GM19372 (cell line): ENCODE measurements around the gene LNX1.
"Not testable (repeated sequence)": the region's sequence is repeated elsewhere in the genome, so short reads cannot be mapped to it uniquely, and the experiment has no call there.

Source experiments
- ATAC-seq: cut with Tn5 transposase; IDR thresholded peaks from one replicate; pipeline ENCODE4 v1.9.1; 2021; ENCODE audit warnings: mild to moderate bottlenecking, low read depth, moderate library complexity; ENCODE audit not compliant: unreplicated experiment

Gene LNX1

DNA sequence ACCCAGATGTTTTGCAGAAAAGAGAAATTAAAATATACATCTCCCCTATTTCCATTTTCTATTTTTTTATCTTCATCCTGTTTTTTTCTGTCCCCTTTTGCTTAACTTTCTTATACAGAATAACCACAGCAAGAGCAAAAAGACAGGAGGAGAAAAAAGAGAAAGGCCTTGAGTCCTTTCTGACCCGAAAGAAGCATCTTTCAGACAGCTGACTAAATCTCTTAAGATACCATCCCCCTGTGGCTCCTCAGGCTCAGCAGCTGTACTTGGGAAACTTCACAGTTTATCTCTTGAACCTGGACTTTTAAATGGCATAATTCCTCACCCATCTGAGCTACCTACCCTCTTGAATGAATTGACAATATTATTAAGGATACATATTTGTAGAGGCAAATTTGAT is 113.7 kb downstream of the LNX1 start:
- ATAC-seq, result no peak

DNA sequence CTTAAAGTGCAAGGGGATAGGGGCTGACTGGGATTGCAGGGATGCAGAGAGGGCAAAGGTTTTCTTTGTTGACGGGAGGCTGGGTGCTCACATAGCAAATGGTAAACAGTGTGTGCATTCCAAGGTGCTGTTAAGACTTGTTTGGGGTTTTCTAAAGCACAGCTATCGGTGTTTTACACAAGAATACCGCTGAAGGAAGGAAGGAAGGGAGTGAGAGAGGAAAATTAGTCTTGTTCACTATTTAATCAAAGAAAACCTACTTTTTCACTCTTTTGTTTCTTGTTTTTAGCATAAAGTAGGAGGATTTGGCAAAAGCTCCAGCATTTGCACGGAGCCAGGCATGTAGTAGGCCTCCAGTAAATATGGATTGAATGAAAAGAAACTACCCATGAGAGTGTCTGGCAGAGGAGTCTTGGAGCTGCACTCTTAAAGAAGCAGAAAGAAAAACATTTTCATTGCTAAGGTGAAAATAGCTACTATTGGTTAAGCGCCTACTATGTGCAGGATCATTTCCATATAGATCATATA is 114.2 kb downstream of the LNX1 start:
- ATAC-seq, result no peak

DNA sequence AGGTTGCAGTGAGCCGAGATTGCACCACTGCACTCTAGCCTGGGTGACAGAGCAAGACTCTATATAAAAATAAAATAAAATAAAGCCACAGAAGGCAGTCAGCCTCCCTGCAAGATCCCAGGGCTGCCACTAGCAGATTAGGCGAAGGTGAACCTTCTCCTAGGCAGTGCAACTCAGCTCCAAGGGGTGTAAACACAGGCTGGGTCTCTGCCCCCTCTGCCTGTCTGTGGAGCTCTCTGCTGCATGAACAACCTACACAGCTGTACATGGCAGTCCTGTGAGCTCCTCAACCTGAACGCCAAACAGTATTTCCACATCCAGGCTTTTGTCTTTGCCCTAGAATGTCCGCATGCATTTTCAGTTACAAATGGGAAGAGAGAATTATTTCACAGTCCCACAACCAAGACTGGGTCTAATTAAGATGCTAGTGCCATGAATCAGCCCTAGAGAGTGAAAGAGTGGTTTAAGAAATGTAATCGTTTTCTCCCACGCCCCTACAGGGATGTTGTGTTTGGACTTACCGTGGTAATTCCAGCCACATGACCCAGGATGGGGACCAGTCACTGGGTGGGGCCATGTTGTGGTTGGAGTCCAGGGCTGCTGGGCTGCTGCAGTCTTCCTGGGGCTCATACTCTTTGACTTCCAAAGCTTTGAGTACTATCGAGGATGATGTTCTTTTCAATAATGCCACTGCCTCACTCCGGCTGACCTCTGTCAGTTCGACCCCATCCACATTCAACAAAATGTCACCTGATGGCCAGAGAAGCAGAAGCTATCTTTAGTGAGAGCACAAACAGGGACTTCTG is 114.9 kb downstream of the LNX1 start:
- no peak for ATAC-seq

DNA sequence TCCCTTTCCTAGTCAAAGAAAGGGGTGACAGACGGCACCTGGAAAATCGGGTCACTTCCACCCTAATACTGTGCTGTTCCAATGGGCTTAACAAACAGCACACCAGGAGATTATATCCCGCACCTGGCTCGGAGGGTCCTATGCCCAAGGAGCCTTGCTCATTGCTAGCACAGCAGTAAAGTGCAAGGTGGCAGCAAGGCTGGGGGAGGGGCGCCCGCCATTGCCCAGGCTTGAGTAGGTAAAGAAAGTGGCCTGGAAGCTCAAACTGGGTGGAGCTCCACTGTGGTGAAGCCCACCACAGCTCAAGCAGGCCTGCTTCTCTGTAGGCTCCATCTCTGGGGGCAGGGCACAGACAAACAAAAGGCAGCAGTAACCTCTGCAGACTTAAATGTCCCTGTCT is 124.7 kb downstream of the LNX1 start:
- ATAC-seq, result not testable (repeated sequence)

DNA sequence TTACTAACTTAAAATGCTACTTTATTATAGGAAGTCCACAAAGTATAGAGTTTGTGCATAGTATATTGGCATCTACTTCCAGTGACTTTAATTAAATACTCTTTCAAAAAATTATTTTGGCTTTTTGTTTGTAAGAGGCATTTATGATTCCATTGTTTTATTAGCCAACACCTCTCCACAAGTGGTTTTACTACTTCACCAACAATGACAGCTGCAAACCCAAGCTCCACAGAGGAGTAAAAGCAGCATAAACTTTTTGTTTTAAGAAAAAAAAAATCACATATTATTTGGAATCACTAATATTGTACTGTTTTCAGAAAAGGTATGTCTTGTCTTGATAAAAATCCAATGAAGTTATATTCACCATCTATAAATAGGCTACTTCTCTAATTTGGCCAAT is 125.4 kb downstream of the LNX1 start:
- no peak for ATAC-seq

DNA sequence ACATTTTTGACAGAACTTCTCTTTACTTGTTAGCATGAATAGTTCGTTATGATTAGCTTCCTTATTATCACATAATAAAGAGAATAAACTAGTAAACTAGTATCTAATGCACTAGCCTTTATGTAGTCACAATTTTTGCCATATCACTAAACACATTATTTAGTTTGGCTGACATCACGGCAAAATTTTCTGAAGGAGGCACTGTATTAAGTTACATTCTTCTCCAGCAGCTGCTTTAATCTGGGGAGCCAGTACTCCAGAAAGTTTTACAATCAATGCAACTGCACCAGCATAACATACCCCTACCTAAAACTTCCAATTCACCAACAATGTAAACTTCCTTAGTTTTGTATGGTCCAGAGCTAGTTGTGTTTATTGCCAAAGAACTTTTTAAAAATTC is 126.0 kb downstream of the LNX1 start:
- ATAC-seq, result no peak

DNA sequence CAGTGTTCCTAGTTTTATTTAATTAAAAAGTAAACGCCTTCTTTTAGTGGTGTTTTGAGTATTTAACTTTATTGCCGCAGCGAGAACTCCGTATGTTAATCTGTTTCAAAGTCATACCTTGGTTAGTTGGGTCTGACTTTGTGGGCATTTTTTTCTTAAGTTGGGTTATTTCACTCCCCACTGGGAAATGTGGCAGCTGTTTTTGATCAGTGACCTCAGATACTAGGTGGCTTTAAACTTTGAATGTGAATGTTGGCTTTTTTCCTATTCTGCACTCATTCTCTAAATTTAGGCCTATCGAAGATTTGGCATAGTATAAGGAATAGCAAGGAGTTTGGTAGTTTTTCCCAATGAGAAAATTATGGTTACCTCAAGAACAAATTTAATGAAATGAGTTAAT is 127.9 kb downstream of the LNX1 start:
- ATAC-seq, result no peak

DNA sequence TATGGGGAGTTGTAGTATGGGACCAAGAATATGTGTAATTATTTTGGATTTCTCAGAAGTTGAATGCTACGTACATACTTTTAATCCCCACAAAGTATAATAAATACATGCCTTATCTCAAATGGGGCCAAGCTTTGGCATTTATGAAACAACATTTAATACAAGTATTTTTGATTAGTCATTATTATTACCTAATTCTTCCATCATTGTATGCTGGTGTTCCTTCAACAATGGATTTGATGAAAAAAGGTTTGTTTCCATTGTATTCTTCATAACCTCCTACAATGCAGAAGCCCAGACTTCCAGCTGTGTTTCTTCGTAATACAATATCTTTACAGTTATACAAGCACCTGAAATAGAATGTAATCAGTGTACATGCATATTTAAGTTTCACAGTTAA is 130.0 kb downstream of the LNX1 start:
- ATAC-seq, result no peak

DNA sequence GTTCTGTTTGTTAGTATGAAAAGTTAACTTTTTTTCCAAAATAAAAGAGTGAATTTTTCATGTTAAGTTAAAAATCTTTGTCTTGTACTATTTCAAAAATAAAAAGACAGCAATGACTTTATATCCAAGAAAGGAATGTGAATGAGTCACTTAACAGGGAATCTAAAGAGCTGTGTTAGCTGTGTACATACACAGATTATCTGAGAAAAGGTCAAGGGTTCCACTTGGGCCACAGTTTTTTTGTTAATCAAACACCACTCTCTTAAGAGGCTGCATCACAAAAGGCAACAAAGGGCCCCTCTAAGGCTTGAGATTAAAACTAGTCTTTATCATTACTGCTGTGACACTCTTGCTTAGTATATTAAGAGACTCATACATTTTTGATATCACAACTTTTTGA is 131.7 kb downstream of the LNX1 start:
- no peak for ATAC-seq

DNA sequence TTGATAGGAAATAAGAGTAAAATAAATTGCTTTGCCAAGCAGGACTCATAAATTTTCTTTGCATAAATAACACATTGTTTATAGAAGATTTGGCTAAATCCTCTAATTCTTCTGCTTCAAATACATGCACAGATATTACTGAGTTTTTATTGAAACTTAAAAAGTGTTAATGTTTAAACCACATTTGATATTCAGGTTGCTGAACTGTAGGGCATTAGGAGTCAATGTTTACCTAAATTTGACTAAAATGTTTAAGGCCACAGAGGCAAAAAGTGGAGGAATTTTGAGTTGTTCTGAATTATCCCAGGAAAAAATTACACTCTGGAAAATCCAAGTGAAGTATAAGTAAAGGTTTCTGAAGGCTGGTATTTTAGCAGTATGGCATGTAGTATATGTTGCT is 135.1 kb downstream of the LNX1 start:
- ATAC-seq, result no peak

DNA sequence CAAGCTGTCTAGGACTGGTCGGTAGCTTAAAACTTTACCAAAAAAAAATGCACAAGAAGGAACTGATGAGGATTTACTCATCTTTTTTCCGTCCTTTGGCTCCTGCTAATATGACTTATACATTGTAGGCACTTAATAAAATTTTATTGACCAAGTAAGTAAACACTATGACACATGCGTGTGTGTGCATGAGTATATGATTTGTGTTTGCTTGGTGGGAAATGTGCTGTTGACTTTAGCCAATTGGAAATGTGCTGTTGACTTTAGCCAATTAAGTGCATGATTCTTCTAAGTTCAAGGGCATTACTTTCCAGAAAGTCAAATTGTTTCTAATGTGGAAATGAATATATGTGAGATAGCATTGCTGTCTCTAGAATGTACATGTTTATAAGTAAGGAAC is 135.5 kb downstream of the LNX1 start:
- no peak for ATAC-seq

DNA sequence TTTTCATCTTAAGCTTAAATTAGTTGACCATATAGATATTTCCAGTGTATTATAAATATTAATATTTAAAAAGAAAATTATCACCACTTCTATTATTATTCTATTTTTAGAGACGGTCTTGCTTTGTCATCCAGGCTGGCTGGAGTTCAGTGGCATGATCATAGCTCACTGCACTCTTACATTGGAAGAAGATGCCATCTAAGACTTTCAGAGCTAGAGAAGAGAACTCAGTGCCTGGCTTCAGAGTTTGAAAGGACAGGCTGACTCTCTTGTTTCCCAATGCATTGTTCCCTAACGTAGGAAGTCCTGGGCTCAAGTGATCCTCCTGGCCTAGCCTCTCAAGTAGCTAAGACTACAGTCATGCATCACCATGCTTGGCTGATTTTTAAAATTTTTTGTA is 137.9 kb downstream of the LNX1 start:
- no peak for ATAC-seq

DNA sequence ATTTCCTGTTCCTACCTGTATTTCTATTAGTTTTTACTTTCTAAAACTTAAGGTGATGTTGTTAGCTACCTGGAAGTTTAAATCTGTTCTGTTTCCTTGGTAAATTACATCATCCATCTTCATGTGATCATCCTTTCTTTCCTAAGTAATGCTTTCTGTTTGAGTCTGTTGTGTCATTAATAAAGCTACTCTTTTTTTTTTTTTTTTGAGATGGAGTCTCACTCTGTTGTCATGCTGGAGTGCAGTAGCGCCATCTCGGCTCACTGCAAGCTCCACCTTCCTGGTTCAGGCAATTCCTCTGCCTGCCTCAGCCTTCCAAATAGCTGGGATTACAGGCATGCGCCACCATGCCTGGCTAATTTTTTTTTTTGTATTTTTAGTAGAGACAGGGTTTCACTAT is 140.5 kb downstream of the LNX1 start:
- no peak for ATAC-seq

DNA sequence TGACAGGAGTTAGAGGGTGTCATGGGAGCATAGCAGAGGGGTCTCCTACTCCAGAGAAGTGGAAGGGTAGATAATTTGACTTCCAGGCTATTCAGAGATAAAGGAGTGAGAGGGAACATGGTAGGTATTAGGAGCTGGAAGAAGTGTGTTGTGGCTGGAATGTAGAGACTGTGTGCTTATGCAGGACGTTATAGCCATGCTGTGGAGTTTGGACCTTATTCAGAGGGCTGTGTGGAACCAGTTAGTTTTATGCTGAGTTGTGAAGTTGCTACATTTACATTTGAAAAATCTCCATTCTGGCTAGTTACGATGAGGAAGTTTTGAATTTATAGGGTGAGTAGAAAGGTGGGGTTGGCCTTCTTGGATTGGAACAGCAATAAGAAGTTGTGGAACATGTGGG is 146.3 kb downstream of the LNX1 start:
- no peak for ATAC-seq

DNA sequence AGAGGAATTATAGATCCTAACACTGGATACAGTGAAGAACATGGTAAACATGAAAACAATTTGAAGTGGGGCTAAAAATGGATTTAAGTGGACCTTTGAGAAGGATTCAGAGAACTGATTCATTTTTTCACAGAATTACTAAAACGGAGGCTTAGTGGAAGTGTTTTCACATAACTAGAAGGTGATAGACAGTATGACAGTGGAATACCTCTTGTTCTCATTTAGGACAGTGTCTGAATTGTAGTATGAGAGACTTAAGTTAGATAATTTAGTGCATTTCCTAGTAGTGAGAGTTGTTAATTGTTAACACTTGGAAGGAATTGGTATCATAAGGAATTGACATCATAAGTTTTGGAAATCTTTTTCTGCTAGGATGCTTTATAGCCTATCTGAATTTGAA is 149.7 kb downstream of the LNX1 start:
- ATAC-seq, result no peak

DNA sequence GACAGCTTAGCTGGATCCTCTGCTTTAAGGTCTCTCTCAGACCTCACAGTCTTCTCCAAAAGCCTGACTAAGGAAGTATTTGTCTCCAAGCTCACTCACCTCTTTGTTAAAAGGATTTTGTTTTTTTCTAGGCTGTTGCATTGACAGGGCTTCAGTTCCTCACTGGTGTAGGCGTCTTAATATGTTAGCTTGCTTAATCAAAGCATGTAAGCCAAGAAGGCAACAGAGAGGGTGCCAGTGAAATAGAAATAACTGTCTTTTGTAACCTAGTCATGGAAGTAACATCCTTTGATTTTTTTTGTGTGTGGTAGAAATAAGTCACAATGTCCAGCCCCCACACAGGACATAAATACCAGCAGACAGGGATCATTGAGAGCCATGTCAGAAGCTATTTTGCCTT is 155.0 kb downstream of the LNX1 start:
- no peak for ATAC-seq

DNA sequence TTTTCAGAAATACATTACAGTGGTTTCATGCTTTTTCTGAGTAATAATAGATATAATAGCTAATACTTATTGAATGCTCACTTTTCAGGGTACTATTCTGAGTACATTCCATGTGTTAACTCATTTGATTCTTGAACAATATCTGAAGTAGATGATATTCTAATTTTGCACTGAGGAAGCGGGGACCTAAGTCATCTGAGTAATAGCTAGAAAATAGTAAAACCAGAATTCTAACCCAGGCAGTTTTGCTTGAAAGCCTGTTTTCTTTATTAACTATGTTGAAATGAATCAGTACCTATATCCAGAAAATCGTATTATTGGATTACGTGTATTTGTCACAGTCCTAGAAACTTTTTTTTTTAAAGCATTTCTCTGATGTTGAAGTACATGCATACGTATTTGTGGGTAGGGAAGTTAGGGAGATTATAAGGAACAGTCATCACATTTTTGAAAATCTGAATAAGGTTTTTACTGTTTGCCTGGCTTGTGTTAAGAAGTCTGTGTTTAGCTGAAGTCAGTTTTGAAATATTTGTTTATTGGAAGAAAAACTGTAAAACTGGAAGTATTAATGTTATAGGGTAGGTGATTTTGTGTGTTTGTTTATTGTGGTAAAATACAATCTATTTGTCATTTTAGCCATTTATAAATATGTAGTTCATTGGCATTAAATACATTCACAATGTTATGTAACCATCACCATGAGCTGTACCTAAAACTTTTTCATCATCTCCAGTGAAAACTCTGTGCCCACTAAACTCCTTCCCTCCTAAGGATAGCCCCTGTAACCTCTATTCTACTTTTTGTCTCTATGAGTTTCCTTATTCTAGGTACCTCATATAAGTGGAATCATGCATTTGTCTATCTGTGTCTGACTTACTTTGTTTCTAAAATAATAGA is 158.5 kb downstream of the LNX1 start:
- ATAC-seq, result no peak

DNA sequence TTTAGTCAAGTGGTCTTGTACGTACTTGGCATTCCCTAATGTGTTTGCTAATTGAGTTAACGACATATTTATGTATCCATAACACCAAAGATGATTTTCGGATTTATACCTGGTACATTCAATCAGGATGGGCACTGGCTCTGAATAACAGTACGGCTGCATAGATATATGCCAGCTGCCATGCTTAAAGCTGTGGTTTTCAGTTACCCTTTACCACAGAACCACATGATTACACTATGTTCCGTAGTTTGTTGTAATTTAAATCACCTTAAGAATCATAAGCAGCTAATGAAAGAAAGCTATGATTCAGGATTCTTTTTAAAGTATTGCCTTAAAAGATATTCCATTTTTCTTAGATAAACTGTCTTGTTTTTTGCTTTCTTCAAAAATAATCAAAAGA is 160.2 kb downstream of the LNX1 start:
- ATAC-seq, result no peak

DNA sequence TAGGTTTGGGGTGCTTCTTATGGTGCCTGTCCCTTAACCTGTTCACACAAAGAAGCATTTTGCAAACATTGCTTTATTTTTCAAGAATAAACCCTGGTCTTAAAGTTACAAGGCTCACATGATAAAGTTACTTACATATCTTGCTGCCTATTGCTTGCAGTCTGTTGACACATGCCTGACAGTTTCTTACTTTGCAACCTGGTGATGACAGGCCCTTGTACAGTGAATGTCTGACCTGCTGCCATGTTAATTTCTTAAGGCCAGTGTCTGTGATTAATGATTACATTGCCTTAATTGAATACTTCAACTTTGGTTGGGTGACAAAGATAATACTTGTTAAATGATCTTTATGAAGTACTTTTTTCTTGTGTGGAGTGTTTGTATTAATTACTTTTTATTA is 163.9 kb downstream of the LNX1 start:
- ATAC-seq, result no peak

DNA sequence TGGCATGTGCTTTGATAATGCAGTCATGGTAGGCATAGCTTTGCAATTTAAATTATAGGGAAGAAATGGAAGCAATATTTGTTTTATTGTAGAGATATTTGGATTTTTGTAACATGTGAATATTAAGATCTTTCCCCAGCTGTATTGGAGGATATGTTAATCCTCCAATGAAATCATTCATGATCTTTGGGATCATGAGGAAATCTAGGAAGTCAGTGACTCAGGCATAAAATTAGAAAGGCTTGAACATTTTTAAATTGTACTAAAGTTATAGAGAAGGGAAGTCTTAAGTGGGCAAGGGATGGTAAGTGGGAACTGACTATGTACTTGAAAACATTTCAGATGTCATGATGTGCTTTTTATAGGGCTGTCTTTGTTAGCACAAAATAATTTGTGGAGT is 167.0 kb downstream of the LNX1 start:
- no peak for ATAC-seq

DNA sequence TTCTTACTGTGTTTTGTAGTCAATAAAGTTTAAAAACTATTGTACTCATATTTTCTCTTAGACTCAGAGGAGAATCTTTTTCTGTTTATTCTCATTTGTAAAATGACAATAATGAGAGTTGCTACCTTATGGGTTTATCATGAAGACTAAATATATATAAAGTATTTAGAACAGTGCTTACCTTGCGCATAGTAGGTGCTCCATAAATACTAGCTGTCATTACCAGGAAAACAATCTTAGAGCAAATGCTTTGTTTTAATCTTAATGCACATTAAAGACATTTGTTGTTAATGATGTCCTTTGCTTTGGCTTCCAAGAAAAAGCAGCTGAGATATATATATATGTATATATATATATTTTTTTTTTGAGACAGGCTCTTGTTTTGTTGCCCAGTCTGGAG is 168.9 kb downstream of the LNX1 start:
- no peak for ATAC-seq

DNA sequence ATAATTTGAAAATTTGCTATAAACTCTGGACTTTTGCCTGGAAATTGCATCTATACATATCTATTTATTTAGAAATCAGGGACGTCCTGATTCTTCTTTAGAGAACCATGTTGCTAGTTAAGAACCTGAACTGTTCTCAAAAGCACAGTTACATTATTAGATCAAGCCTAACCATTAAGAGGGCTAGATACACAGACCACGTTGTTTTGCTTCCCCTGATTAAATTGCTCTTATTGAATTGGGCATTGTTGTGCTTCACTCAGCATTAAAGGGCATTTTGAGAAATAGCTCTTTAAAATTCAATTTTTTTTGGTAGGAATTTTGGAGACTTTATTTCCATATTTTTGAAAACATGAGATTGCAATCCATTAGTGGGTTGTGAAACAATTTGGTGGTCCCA is 169.5 kb downstream of the LNX1 start:
- no peak for ATAC-seq
